T-cell (primary cell): ENCODE results near the gene MFSD8. TPM values are rescaled to one million over a fixed set of nuclear protein-coding genes. Genes with fewer than 3 reads are reported as not detected.

ENCODE experiments used
- ATAC-seq, 4 experiments: fragments of 200-7000 bp in 3 of 4; fragments of 150-1000 bp in 1 of 4; cut with Tn5 transposase; replicated peaks in 1 of 4; 1 replicate in 3 of 4; 2 replicates in 1 of 4; pipeline ENCODE4 v1.10.0; 2021; ENCODE audit warnings: moderate library complexity in 3 of 4, mild to moderate bottlenecking in 2 of 4, moderate number of reproducible peaks in 1 of 4
- CTCF ChIA-PET, 2 donors: fragments of 300-600 bp; sonication (Branson Sonifier 250); formaldehyde crosslinking; loops; one replicate each; lab custom pipeline; 2022; ENCODE audit warnings: antibody characterized with exemption in 2 of 2; lab: Charles Lee
- POLR2A ChIA-PET, 2 donors: fragments of 300-600 bp; sonication (Branson Sonifier 250); formaldehyde crosslinking; loops; one replicate each; lab custom pipeline; 2022; ENCODE audit warnings: antibody characterized with exemption in 2 of 2; lab: Charles Lee
- DNase-seq, 35 experiments: peaks; one replicate each; pipeline versions ENCODE4 v3.0.0 to v3.0.0-alpha.2; 2013 to 2023
- H3K27ac ChIP-seq: one replicate; pipeline ENCODE4 v1.5.1; 2013; ENCODE audit warnings: low read length
- H3K27me3 ChIP-seq, 2 experiments: replicated peaks in 1 of 2; 1 replicate in 1 of 2; 2 replicates in 1 of 2; pipeline versions ENCODE4 v1.6.1 to v1.7.0; 2013; ENCODE audit warnings: low read length in 1 of 2, mixed read lengths in 1 of 2; ENCODE audit not compliant: control insufficient read depth in 2 of 2, insufficient read depth in 2 of 2; ENCODE audit errors: extremely low read depth in 1 of 2
- H3K36me3 ChIP-seq, 2 donors: 1 replicate in 1 of 2; 2 replicates in 1 of 2; pipeline versions ENCODE4 v1.6.1 to v1.7.0; 2013; ENCODE audit warnings: low read length in 1 of 2; ENCODE audit not compliant: control insufficient read depth in 2 of 2, insufficient read depth in 1 of 2; ENCODE audit errors: extremely low read depth in 1 of 2
- H3K4me1 ChIP-seq, 2 experiments: 1 replicate in 1 of 2; 2 replicates in 1 of 2; pipeline versions ENCODE4 v1.6.1 to v1.7.0; 2013; ENCODE audit warnings: low read length in 2 of 2, mixed read lengths in 1 of 2; ENCODE audit not compliant: insufficient read depth in 2 of 2, control insufficient read depth in 1 of 2; ENCODE audit errors: extremely low read depth in 1 of 2
- H3K4me3 ChIP-seq, 2 donors: 1 replicate in 1 of 2; 2 replicates in 1 of 2; pipeline versions ENCODE4 v1.5.1 to v1.7.0; 2013; ENCODE audit warnings: mild to moderate bottlenecking in 2 of 2, low read length in 1 of 2, moderate library complexity in 1 of 2; ENCODE audit not compliant: control insufficient read depth in 1 of 2; ENCODE audit errors: extremely low read depth in 1 of 2
- H3K9me3 ChIP-seq: 2 replicates; pipeline ENCODE4 v1.7.0; 2013
- H3K27ac Mint-ChIP-seq, 2 donors: one replicate each; pipeline ENCODE4 v1.8.0; 2020 to 2021; ENCODE audit warnings: mild to moderate bottlenecking in 2 of 2, mixed read lengths in 2 of 2
- H3K27me3 Mint-ChIP-seq, 2 donors: one replicate each; pipeline ENCODE4 v1.8.0; 2021 to 2022; ENCODE audit warnings: mixed read lengths in 2 of 2
- H3K36me3 Mint-ChIP-seq: one replicate; pipeline ENCODE4 v1.8.0; 2021; ENCODE audit warnings: mixed read lengths
- H3K4me1 Mint-ChIP-seq, 3 donors: one replicate each; pipeline ENCODE4 v1.8.0; 2020 to 2022; ENCODE audit warnings: mixed read lengths in 3 of 3, mild to moderate bottlenecking in 1 of 3
- H3K4me3 Mint-ChIP-seq, 3 donors: one replicate each; pipeline ENCODE4 v1.8.0; 2020 to 2022; ENCODE audit warnings: mild to moderate bottlenecking in 3 of 3, mixed read lengths in 3 of 3, moderate library complexity in 3 of 3
- H3K9me3 Mint-ChIP-seq, 3 donors: one replicate each; pipeline ENCODE4 v1.8.0; 2020 to 2022; ENCODE audit warnings: mixed read lengths in 3 of 3
- WGBS: methylation state at CpG from one replicate; pipeline ENCODE4 v1.1.5; 2013; ENCODE audit warnings: missing lambda C conversion rate; ENCODE audit not compliant: insufficient coverage; 5-methylcytosine and 5-hydroxymethylcytosine counted together
- total RNA-seq, 35 experiments: library from RNA in 6 of 35; stranded (reverse) in 6 of 35; fragments of 120-200 nt in 1 of 35; gene quantifications; one replicate each; pipeline versions ENCODE4 v1.2.1 to v1.2.4 and lab custom pipeline; 2013 to 2026

MFSD8 gene
- total RNA-seq, 5 donors from 2014 or later (not counting 1 experiment from before 2014, with no cell fraction given): 27.0 to 39.7 (median 37.1) TPM

DNA sequence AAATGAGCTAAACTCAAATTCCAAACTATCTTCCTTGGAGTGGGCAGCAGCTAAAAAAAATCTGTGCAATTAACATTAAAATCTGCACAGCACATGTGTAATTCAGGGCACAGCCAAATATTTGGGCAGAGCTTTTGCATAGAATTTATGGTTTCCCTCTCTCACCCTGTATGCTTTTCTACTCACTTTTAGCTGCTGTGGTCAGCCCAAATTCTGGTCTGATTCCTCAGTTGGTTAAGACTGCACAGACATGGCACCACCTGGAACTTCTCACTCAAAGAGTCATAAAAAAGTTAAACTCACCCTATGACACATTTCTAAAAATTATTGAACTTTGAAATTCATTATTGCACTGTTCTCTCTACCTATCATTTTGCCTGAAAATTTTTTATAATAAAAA lies 89.2 kb downstream of the MFSD8 start:
- H3K4me3 ChIP-seq: no peak overlapping the region
- no peaks in the 10 kb centered on the region for H3K9me3 Mint-ChIP-seq
- H3K4me1 ChIP-seq: peaks cover 5 to 6% of the 10 kb centered on the region in 2 experiments
- ChIA-PET CTCF (interaction anchor here in 1 of 2 donors (0.5 kb wide), 1 partner anchor 1327 kb away, joined by 3 read pairs; no protein-coding TSS in a partner anchor), POLR2A (interaction anchor here in 1 of 2 donors (0.7 kb wide), 1 partner anchor 57 kb away, joined by 4 read pairs; no protein-coding TSS in a partner anchor)
- H3K4me3 Mint-ChIP-seq: no peak overlapping the region
- no peaks in the 10 kb centered on the region for H3K27me3 ChIP-seq
- peaks cover 14 to 16% (median 16%) of the 10 kb centered on the region in 3 donors for H3K4me1 Mint-ChIP-seq
- H3K27ac Mint-ChIP-seq: no peak overlapping the region
- no peaks in the 10 kb centered on the region for H3K27me3 Mint-ChIP-seq
- ATAC-seq (no peak), DNase-seq (no peak)
- H3K36me3 Mint-ChIP-seq: peaks cover 7% of the 10 kb centered on the region
- no peak overlapping the region for H3K27ac ChIP-seq
- no peaks in the 10 kb centered on the region for H3K9me3 ChIP-seq
- H3K36me3 ChIP-seq: no peaks in the 10 kb centered on the region

DNA sequence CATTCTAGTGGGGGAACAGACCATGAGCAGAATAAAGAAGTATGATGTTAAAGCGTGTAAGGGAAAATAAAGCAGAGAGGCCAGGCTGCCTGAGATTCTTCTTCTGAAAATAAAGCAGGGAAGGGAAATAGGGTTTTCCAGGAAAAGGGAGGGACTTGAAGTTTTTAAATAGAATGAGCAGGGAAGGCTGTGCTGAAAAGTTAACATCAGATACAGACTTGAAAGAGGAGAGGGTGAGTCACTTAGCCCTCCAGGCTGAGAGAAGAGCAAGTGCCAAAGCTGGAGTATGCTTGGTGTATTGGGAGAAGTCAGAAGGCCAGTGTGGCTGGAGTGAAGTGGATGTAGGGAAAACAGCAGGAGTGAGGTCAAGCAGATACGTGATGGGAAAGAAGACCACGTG lies 94.3 kb downstream of the MFSD8 start:
- no peaks in the 10 kb centered on the region for H3K9me3 ChIP-seq
- Mint-ChIP-seq H3K27me3 (no peaks in the 10 kb centered on the region), H3K36me3 (peaks cover 7% of the 10 kb centered on the region), H3K9me3 (no peaks in the 10 kb centered on the region), H3K4me3 (no peak overlapping the region), H3K4me1 (no peaks in the 10 kb centered on the region), H3K27ac (no peak overlapping the region)
- H3K36me3 ChIP-seq: no peaks in the 10 kb centered on the region
- no peak for ATAC-seq
- ChIA-PET POLR2A (no interaction called here), CTCF (no interaction called here)
- no peak for DNase-seq
- no peak overlapping the region for H3K27ac ChIP-seq
- no peak overlapping the region for H3K4me3 ChIP-seq
- no peaks in the 10 kb centered on the region for H3K4me1 ChIP-seq
- WGBS: 89% methylated on average over 3 of the region's 3 CpGs
- H3K27me3 ChIP-seq: no peaks in the 10 kb centered on the region

DNA sequence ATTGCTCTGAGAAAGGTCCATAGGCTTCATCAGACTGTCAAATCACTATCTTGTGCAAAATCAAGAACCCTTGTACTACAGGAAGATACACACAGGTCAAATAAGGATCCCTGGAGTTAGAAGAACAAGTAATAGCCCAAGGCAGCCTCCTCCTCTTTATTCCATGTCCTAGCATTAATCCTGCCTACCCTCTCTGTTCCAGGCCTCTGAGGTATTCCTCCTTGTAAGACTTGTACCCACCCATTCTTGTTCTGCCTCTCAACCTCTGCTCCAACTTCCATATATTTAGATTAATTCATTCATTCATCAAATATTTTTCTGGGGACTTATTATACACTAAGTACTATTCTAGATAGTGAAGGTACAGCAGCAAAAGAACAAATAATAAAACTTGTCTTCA lies 94.7 kb downstream of the MFSD8 start:
- Histone ChIP-seq H3K27me3 (no peaks in the 10 kb centered on the region), H3K4me1 (no peaks in the 10 kb centered on the region), H3K36me3 (no peaks in the 10 kb centered on the region), H3K27ac (no peak overlapping the region), H3K4me3 (no peak overlapping the region), H3K9me3 (no peaks in the 10 kb centered on the region)
- CTCF ChIA-PET: no interaction called here
- no peaks in the 10 kb centered on the region for H3K9me3 Mint-ChIP-seq
- no peak overlapping the region for H3K4me3 Mint-ChIP-seq
- peaks cover 5% of the 10 kb centered on the region for H3K36me3 Mint-ChIP-seq
- no peaks in the 10 kb centered on the region for H3K4me1 Mint-ChIP-seq
- no peaks in the 10 kb centered on the region for H3K27me3 Mint-ChIP-seq
- POLR2A ChIA-PET: no interaction called here
- DNase-seq (no peak), ATAC-seq (no peak)
- no peak overlapping the region for H3K27ac Mint-ChIP-seq

DNA sequence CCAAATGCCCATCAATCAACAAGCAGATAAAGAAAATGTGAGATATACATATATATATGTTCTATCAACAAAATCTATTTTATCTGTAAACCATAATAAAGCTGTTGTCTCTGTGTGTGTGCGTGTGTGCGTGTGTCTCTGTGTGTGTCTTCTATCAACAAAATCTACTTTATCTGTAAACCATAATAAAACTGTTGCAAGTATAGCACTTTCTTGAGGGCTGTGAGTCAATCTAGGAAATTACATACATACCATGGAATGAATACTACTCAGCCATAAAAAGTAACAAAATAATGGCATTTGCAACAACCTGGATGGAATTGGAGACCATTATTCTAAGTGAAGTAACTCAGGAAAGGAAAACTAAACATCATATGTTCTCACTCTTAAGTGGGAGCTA lies 96.8 kb downstream of the MFSD8 start:
- no peak overlapping the region for H3K27ac Mint-ChIP-seq
- Histone ChIP-seq H3K27ac (no peak overlapping the region), H3K9me3 (no peaks in the 10 kb centered on the region), H3K4me3 (no peak overlapping the region), H3K36me3 (no peaks in the 10 kb centered on the region), H3K27me3 (no peaks in the 10 kb centered on the region), H3K4me1 (no peaks in the 10 kb centered on the region)
- no CpG with 5 or more reads among the region's 2 CpGs for WGBS
- ChIA-PET POLR2A (no interaction called here), CTCF (no interaction called here)
- no peak for ATAC-seq
- peaks cover 0 to 3% (median 0%) of the 10 kb centered on the region in 3 donors for H3K9me3 Mint-ChIP-seq
- no peaks in the 10 kb centered on the region for H3K4me1 Mint-ChIP-seq
- no peak for DNase-seq
- no peak overlapping the region for H3K4me3 Mint-ChIP-seq
- no peaks in the 10 kb centered on the region for H3K36me3 Mint-ChIP-seq
- no peaks in the 10 kb centered on the region for H3K27me3 Mint-ChIP-seq

Other genes starting within 250 kb of the MFSD8 start
- gene SLC25A31, start 234.8 kb downstream of the MFSD8 start, total RNA-seq: not detected
- gene HSPA4L, start 182.9 kb downstream of the MFSD8 start, total RNA-seq: under 1 TPM in 3 of 5 donors, not detected in 2; 0.09 to 0.22 (median 0.16) TPM
- 1 to 10 TPM; 1.7 to 5.6 (median 1.9) TPM for gene PLK4, start 84.3 kb downstream of the MFSD8 start, total RNA-seq
- gene ABHD18, start 233 bp upstream of the MFSD8 start, total RNA-seq: 10 to 100 TPM; 16.3 to 25.8 (median 21.7) TPM
- 10 to 100 TPM in 4 of 5 donors, 1 to 10 TPM in 1; 9.6 to 15.5 (median 13.1) TPM for gene LARP1B, start 96.1 kb upstream of the MFSD8 start, total RNA-seq